ENCODE results near the gene SRSF3.
"Not testable (repeated sequence)": the region's sequence is repeated elsewhere in the genome, so short reads cannot be mapped to it uniquely, and the experiment has no call there.

Gene SRSF3

DNA sequence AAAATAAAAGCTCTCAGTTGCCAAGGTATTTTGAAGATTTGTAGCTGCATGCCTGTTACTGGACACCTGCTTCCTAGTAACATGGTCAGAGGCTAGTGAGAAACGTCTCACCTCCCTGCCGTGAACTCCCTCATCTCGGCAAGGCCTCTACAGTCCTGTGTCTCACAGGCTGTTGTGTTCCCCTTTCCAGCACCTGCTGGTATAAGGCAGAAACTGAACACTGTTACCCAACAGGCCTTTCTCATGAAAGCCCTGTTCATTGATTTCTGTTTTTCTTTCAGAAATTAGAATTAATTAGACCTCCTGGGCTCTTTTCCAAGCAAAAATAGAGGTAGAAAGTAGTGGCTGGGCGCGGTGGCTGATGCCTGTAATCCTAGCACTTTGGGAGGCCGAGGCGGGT lies 17.6 kb upstream of the SRSF3 start:
- DNase-seq: no peak

DNA sequence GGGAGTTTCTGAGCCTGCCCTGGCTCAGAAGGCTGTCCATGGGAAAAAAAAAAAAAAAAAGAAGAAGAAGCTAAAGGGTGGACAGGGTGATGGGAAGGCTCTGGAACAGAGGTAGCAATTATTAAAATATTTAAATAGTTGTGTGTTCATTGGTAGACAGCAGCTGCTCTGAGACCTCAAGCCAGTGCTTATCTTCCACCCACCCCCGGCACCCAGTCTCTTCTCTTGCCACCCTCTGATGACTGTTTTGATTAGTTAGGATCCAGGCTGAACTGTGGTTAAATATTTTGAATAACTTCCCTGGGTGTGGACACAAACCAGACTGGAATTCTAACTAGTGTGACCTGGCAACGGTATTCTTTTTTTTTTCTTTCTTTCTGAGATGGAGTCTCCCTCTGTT lies 16.9 kb upstream of the SRSF3 start:
- peak; percentile 91 for DNase-seq

DNA sequence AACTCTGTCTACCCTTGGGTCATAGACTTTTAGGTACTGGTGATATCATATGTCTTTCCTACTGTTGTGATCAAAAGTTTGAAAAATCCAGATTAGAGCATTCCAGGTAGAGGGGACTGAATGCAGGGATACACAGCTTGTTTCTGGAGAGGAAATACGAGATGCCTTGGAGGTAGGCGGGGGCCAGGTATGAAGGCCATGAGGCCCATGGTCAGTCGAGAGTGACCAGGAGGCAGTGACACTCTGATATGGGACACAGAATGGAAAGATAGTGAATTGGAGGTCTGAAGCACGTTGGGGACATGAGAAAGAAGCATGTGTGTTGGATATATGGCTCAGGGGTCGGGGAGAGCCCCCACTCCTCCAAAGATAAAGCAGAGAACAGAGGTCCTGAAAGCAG lies 16.1 kb upstream of the SRSF3 start:
- no peak for DNase-seq

DNA sequence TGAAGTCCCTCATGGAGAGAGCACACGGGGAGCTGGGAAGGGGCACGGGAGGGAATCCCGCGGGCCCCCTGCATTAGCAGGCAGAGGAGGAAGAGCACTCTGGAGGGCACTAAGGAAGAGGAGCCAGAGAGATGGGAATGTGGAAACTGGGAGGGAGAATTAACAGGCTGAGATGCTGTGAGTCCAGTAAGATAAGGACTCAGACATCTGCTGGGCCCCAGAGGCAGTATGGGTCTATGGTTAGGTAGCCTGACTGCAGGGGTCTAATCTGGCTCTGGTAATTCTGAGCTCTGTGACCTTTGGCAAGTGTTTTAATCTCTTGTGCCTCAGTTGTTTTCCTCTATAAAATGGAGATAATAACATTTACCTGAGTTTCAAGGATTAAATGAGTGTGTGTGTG lies 15.7 kb upstream of the SRSF3 start:
- DNase-seq: no peak

DNA sequence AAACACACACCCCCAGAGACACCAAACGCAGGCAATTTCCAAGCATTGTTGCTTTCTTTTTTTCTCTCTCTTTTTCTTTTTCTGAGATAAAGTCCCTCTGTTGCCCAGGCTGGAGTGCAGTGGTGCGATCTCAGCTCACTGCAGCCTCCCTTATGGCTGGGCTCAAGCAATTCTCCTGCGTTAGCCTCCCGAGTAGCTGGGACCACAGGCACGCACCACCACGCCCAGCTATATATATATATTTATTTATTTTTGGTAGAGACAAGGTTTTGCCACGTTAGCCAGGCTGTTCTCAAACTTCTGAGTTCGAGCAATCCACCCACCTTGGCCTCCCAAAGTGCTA lies 14.0 kb upstream of the SRSF3 start:
- no peak for DNase-seq

DNA sequence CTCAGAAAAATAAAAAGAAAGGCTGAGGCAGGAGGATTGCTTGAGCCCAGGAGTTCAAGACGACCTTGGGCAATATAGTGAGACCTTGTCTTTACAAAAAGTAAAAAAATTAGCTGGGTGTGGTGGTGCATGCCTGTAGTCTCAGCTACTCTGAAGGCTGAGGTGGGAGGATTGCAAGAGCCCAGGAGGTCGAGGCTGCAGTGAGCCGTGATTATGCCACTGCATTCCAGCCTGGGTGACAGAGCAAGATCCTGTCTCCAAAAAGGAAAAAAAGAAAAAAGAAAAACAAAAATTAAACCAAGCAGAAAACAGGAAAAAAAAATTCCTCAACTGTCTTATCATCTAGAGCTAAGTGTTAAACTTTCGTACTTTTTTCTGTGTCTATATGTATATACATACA lies 12.4 kb upstream of the SRSF3 start:
- no peak for DNase-seq

DNA sequence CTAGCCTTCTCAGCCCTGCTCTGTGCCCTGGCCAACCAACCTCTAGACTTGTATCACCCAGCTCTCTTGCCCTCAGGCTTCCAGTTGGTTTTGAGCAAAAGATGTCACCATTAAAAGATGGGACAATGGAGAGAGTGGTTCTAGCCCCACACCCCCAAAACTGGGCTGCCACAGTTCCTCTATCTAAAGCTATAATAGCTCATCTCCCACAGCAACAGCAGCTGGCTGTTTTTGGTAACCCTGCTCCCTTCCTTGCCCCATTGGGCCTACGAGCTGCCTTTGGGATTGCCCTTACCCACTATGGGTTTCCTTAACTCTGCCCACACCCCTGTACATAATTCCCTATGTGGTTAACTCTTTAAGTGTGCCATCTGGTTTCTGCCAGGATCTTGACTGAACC lies 7.6 kb upstream of the SRSF3 start:
- DNase-seq: no peak

GRCh38 chr6:36589025-36589400 lies 5.1 kb upstream of the SRSF3 start:
- DNase-seq: not testable (repeated sequence)

DNA sequence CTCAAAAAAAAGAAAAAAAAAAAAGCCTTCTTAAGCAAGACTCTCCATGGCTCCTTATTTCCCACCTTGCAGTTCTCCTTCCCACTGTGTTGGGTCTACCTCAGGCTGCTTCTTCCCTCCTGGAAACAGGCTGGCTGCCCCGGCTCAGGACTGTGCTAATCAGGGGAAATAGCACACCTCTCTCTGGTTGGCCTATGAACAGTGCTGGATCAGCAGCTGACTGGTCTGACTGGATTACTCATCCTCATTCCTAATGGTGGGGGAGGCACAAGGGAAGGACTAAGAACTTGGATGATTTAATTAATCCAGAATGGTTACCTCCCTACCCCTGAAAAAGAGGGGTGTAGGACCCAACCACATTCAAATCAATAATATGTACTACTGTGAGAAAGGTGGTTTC lies 3.9 kb upstream of the SRSF3 start:
- peak; percentile 81 for DNase-seq

GRCh38 chr6:36592221-36592655 lies 1.9 kb upstream of the SRSF3 start:
- DNase-seq: no peak

GRCh38 chr6:36593569-36594028 lies 563 bp upstream of the SRSF3 start:
- peak; percentile 51 for DNase-seq

- DNase-seq: peak; percentile 63
Observed at GRCh38 chr6:36594816-36595643, 868 bp downstream of the SRSF3 start.

DNA sequence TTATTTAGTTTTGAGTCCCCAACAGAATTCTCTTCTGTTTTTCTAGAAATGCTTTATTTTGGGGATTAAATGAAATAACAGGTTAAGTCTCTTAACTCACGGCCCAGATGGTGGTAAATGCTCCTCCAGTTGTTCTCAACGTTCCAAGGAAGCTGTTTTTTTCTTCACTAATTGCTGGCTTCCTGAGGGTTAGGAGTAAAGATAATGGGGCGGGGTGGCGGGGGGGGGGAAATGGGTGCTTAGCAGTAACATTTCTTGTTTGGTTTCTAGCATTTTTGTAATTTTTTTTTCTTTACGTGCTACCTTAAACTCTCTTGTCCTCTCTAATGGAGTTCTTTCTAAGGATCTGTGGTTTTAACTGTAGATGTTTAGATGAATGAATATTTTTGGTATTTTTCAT lies 2.2 kb downstream of the SRSF3 start:
- DNase-seq: peak; percentile 39

DNA sequence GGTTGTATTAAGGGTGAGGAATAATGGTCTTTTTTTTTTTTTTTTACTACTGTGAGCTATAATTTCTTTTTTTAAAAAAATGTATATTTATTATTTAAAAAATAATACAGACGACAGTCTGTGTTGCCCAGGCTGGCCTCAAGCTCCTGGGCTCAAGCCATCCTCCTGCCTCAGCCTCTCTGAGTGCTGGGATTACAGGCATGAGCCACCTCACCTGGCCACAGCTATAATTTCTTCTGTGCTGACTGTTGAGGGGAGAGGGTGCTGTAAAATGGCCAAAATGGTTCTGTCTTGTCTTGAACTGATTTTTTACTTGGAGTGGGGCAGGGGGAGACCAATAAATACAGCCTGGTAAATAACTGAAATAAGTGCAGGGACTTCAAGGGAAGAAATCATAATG lies 3.6 kb downstream of the SRSF3 start:
- no peak for DNase-seq

- DNase-seq: no peak
Observed at GRCh38 chr6:36598326-36598725, 4.2 kb downstream of the SRSF3 start.

GRCh38 chr6:36598739-36599318 lies 4.7 kb downstream of the SRSF3 start:
- no peak for DNase-seq

DNA sequence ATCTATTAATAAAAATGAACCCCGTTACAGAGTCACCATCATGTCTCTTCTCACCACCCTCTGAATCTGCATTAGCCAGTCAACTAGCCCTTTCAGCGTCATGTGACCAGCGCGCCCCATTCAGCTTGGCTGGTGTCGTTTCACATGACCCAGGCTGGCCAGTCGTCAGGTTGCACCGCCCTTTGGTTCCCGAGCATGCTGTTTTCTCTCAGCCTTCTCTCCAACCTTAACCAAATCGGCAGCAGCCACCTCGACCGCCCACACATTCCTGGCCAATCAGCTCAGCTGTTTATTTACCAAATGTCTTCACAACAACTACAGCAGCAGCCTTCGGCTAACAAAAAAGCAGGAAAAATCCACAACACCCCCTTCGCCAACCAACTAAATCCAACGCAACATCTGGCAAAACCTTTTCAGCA lies 5.6 kb downstream of the SRSF3 start:
- no peak for DNase-seq

DNA sequence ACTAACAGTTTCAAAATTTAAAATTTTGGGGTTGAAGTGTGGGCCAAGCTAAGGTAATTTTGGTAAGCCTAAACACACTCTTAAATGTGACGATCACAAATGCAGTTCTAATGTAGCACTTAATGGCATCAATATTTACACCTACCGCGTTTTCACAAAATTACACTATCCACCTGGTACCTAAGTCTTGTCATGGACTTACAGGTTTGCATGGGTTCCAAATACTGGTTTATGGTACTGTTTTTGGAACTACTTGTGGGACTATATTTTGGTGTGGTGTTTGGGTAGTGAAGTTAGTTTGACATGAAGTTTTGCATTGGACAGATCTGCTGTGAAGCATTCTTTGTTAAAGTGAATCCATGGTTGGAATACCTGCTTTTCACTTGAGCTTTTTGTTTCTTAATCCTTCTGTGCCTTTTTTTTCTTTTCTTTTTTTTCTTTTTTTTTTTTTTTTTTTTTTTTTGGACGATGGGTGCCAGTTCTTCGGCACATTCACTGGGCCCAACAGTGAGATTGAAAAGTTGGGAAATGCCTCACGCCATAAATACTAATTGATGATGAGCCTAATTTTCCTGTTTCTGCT lies 6.5 kb downstream of the SRSF3 start:
- no peak for DNase-seq

- DNase-seq: not testable (repeated sequence)
Observed at GRCh38 chr6:36601818-36602217, 7.7 kb downstream of the SRSF3 start.

DNA sequence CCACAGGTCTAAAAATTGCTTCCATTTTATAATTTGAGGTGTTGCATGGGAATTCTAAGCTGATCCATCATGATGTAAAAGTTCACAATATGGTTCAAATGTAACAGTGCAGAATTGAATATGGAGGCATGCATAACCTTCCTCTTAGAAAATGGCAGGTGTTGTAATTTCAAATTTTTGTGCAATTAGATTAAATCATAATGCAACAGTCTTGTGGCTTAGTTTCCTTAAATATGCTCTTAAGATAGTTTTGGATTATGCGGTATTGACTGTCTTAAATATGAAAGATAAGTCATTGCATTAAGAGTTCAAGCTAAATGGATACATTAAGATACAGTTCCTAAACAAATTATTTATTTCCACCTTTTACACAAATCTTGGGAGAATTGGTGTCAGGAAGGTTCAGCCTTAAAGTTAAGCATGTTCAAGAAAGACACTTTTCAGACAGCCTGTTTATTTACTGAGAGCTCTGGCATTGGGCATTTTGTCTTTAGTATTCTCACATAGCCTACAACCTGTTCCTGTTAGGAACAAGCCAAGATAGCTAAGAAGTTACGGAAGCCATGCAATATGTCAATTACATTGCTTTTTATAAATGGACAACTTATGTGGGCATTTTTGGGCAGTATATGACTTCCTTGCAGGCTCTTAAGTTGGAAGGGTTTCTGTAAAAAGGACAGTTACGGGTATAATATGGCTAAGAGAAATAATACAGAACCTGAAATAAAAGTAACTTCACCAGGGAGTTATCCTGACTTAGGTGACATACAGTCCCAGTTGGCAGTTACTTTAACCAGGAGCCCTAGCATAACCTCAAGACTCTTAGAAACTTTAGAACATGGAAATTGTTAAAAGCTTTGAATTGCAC lies 9.3 kb downstream of the SRSF3 start:
- no peak for DNase-seq

DNA sequence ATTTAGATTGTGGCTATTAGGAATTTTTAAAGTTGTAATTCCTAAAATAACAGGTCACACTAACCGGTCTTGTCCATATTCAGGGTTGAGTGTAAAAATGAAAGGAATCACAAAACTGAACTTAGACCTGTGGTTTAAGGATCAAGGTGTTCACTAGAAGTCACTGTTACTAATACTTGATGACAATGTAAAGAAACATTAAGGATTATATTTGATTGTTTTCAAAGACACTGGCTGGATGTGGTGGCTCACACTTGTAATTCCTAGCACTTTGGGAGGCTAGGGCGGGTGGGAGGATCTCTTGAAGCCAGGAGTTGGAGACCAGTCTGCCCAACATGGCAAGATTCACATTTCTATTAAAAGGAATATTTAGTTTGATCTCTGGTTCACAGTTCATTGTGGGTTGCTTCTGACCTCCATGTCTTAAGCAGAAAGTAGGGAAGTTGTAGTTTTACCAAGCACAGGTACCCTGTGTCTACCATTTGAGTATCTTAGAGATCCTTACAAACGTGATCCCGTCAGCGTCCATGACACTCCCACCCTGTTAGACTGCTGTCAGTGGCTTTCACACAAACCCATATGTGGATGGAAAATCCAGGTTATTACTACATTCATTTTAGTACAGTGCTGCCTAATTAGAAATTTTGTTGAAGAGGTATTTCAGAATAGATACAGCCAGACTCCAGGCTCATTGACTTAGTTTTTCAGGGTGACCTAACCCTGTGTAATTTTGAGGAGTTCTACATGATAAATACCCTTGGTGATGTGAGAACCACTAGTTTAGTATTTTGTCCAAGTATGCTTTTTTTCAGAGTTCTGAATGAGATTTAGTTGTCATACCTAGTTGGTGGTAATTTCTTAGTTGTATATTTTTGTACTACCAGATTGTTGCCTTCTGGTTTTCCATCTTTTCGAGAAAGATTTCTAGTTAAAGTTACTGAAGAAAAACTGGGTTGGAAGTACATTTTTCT lies 10.2 kb downstream of the SRSF3 start:
- DNase-seq: no peak

DNA sequence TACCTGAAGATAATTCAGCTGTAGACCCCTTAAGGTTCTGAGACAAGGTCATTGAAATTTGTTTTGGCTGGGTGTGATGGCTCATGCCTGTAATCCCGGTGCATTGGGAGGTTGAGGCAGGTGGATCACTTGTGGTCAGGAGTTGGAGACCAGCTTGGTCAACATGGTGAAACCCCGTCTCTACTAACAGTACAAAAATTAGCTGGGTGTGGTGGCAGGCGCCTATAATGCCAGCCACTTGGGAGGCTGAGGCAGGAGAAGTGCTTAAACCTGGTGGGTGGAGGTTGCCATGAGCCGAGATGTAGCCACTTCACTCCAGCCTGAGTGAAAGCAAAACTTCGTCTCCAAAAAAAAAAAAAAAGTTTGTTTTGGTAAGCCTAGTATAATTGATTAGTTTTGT lies 11.0 kb downstream of the SRSF3 start:
- no peak for DNase-seq

All from fibroblast of skin of right quadriceps (primary cell).